GM18517 (cell line): Measurements from ENCODE around the gene SLAMF7.

ENCODE experiments used
- ATAC-seq: cut with Tn5 transposase; IDR thresholded peaks from one replicate; pipeline ENCODE4 v1.9.1; 2021; ENCODE audit warnings: mild to moderate bottlenecking, moderate library complexity; ENCODE audit not compliant: unreplicated experiment

SLAMF7 gene

DNA sequence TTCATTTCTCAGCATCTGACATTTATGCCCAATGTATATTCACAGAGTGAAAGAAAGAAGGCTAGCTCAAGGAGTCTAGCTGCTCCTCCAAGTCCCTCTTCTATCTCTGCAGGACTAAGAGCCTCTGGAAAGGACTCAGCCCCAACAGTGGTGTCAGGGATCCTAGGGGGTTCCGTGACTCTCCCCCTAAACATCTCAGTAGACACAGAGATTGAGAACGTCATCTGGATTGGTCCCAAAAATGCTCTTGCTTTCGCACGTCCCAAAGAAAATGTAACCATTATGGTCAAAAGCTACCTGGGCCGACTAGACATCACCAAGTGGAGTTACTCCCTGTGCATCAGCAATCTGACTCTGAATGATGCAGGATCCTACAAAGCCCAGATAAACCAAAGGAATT lies 60.6 kb downstream of the SLAMF7 start:
- ATAC-seq, result no peak

DNA sequence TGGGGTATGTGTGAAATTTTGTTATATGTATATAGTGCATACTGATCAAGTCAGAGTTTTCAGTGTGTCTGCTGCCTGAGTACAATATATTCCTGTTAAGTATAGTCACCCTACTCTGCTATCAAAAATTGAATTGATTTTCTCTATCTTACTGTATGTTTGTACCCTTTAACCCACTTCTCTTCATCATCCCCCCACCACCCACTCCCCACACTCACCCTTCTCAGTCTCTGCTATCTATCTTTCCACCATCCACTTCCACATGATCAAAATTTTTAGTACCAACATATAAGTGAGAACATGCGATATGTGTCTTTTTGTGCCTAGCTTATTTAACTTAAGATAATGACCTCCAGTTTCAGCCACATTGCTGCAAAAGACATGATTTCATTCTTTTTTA lies 61.1 kb downstream of the SLAMF7 start:
- no peak for ATAC-seq

DNA sequence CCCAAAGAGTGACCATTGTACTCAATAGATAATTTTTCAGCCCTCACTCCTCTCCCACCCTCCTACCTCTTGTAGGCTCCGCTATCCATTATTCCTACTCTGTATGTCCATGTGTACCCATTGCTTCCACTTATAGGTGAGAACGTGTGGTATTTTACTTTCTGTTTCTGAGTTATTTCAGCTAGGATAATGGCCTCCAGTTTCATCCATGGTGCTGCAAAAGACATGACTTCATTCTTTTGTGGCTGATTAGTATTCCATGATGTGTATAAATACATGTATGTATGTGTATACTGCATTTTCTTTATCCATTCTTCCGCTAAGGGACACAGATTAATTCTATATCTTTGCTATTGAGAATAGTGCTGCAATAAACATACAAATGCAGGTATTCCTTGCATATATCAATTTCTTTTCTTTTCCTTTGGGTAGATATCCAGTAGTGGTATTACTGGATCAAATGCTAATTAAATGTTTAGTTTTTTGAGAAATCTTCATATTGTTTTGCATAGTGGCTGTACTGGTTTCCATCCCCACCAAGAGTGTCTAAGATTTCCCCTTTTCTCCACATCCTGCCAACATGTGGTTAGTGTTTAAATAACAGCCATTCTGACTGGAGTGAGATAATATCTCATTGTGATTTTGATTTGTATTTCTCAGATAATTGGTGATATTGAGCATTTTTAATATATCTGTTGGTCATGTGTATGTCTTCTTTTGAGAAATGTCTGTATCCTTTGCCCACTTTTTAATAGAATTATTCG lies 61.8 kb downstream of the SLAMF7 start:
- no peak for ATAC-seq

DNA sequence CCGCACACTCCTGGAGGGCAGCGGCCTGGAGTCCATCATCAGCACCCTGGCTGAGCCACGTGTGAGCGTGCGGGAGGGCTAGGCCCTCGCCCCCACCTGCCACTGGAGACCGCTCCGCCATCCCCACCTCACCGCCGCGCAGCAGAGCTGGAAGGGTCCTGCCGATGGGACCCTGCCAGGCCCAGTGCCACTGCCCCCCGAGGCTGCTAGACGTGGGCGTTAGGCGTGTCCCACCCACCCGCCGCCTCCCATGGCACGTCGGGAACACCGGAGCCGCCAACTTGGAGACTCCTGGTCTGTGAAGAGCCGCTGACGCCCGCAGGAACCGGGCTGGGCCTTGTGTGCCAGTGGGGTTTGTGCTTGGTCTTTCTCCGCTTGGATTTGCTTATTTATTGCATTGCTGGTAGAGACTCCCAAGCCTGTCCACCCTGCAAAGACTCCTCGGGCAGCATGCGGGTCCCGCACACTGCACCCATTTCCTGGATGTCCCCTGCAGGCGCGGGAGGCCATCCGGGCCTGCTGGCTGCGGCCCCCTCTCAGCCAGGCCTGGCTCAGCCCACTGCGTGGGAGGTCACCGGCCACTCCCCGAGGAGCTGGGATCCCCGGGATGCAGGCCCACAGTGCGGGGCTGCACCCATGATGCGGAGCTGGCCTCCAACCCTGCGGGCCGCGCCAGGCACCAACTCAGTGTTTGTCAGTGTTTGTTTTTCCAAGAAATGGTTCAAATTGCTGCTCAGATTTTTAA lies 63.0 kb downstream of the SLAMF7 start:
- no peak for ATAC-seq
